ENCODE data around the gene APEH. TPM values are rescaled to one million over a fixed set of nuclear protein-coding genes. Genes with fewer than 3 reads are reported as not detected.

The APEH gene
- total RNA-seq, 2 experiments from 2014 or later, result 165 to 166 TPM

GRCh38 chr3:49724586-49724985 is 50.4 kb downstream of the APEH start:
- intact Hi-C loops (cut with micrococcal nuclease), result no loop called here
- ChIA-PET CTCF (interaction anchor here (1.3 to 1.4 kb wide), 3 partner anchors 23 to 185 kb away, joined by 5 read pairs; partner anchors contain the start of gene INKA1), POLR2A (interaction anchor here (1.0 to 7.6 kb wide), 6 partner anchors 8 to 215 kb away, joined by 3 to 40 read pairs (median 4); partner anchors contain the start of genes IP6K1 and RBM6)
- H3K4me1 Mint-ChIP-seq (ENCODE audit: low read depth), result peaks cover 18% of the 10 kb centered on the region
- H3K36me3 Mint-ChIP-seq (ENCODE audit: low read depth), result peaks cover 19% of the 10 kb centered on the region
- ATAC-seq (no peak), DNase-seq (peak; percentile 69)
- no peak for TF ChIP-seq CTCF (IDR thresholded peaks at IDR 0.05)
- H3K27ac Mint-ChIP-seq, result peak overlapping the region; percentile 97
- peak overlapping the region; percentile 92 for H3K4me3 Mint-ChIP-seq
- no peaks in the 10 kb centered on the region for H3K27me3 Mint-ChIP-seq
- no peaks in the 10 kb centered on the region for H3K9me3 Mint-ChIP-seq

- H3K36me3 Mint-ChIP-seq (ENCODE audit: low read depth), result peaks cover 19% of the 10 kb centered on the region
- peaks cover 12% of the 10 kb centered on the region for H3K4me1 Mint-ChIP-seq (ENCODE audit: low read depth)
- ChIA-PET CTCF (interaction anchor here (0.7 to 1.5 kb wide), 3 partner anchors 7 to 186 kb away, joined by 3 read pairs; no protein-coding TSS in a partner anchor), POLR2A (interaction anchor here (1.4 to 1.6 kb wide), 2 partner anchors 8 to 19 kb away, joined by 3 to 4 read pairs; no protein-coding TSS in a partner anchor)
- H3K27ac Mint-ChIP-seq, result no peak overlapping the region
- no peak for ATAC-seq
- intact Hi-C loops (cut with micrococcal nuclease), result no loop called here
- H3K9me3 Mint-ChIP-seq, result no peaks in the 10 kb centered on the region
- DNase-seq, result no peak
- no peaks in the 10 kb centered on the region for H3K27me3 Mint-ChIP-seq
- TF ChIP-seq CTCF (IDR thresholded peaks at IDR 0.05), result no peak
- no peak overlapping the region for H3K4me3 Mint-ChIP-seq
Measured at GRCh38 chr3:49725906-49726681, 51.9 kb downstream of the APEH start.

GRCh38 chr3:49727154-49727923 is 53.2 kb downstream of the APEH start:
- Mint-ChIP-seq H3K27me3 (no peaks in the 10 kb centered on the region), H3K4me3 (no peak overlapping the region), H3K9me3 (no peaks in the 10 kb centered on the region), H3K27ac (no peak overlapping the region), H3K4me1 (ENCODE audit: low read depth) (peaks cover 9% of the 10 kb centered on the region), H3K36me3 (ENCODE audit: low read depth) (peaks cover 13% of the 10 kb centered on the region)
- no peak for TF ChIP-seq CTCF (IDR thresholded peaks at IDR 0.05)
- intact Hi-C loops (cut with micrococcal nuclease), result no loop called here
- ChIA-PET CTCF (interaction anchor here (1.5 kb wide), 1 partner anchor 9 kb away, joined by 3 read pairs; no protein-coding TSS in a partner anchor), POLR2A (interaction anchor here (1.4 to 1.6 kb wide), 2 partner anchors 9 to 17 kb away, joined by 3 to 4 read pairs; no protein-coding TSS in a partner anchor)
- no peak for ATAC-seq
- DNase-seq, result no peak

GRCh38 chr3:49727924-49728361 is 53.8 kb downstream of the APEH start:
- peaks cover 3% of the 10 kb centered on the region for H3K4me1 Mint-ChIP-seq (ENCODE audit: low read depth)
- H3K4me3 Mint-ChIP-seq, result no peak overlapping the region
- H3K27me3 Mint-ChIP-seq, result no peaks in the 10 kb centered on the region
- intact Hi-C loops (cut with micrococcal nuclease), result no loop called here
- ChIA-PET CTCF (interaction anchor here (1.5 kb wide), 1 partner anchor 9 kb away, joined by 3 read pairs; no protein-coding TSS in a partner anchor), POLR2A (no interaction called here)
- no peak for TF ChIP-seq CTCF (IDR thresholded peaks at IDR 0.05)
- H3K9me3 Mint-ChIP-seq, result no peaks in the 10 kb centered on the region
- no peak overlapping the region for H3K27ac Mint-ChIP-seq
- no peak for DNase-seq
- peaks cover 12% of the 10 kb centered on the region for H3K36me3 Mint-ChIP-seq (ENCODE audit: low read depth)
- no peak for ATAC-seq

All from activated CD8-positive, alpha-beta T cell treated with anti-CD3 and anti-CD28 coated beads for 36 hours (primary cell).